NCI-H345 treated with DMSO at 0.1 percent for 48 hours (cell line): Measurements from ENCODE around the gene FOXC1.

Source experiments
- DNase-seq: peaks from one replicate; lab custom pipeline; 2025; ENCODE audit not compliant: unreplicated experiment; lab: John Stamatoyannopoulos, UW

Gene FOXC1

GRCh38 chr6:1640476-1640875 lies 30.8 kb downstream of the FOXC1 start:
- no peak for DNase-seq

- no peak for DNase-seq
Measured at GRCh38 chr6:1641343-1641885, 31.7 kb downstream of the FOXC1 start.

GRCh38 chr6:1643111-1643510 lies 33.4 kb downstream of the FOXC1 start:
- DNase-seq, result no peak

- DNase-seq, result no peak
Measured at GRCh38 chr6:1643830-1644445, 34.2 kb downstream of the FOXC1 start.

- no peak for DNase-seq
Measured at GRCh38 chr6:1644516-1645060, 34.9 kb downstream of the FOXC1 start.

GRCh38 chr6:1645466-1646185 lies 35.9 kb downstream of the FOXC1 start:
- DNase-seq, result no peak

GRCh38 chr6:1651362-1651761 lies 41.6 kb downstream of the FOXC1 start:
- no peak for DNase-seq

- DNase-seq, result no peak
Measured at GRCh38 chr6:1652842-1653241, 43.1 kb downstream of the FOXC1 start.

- no peak for DNase-seq
Measured at GRCh38 chr6:1654054-1654453, 44.3 kb downstream of the FOXC1 start.

GRCh38 chr6:1657116-1657770 lies 47.5 kb downstream of the FOXC1 start:
- DNase-seq, result no peak

GRCh38 chr6:1657771-1658165 lies 48.1 kb downstream of the FOXC1 start:
- no peak for DNase-seq

- no peak for DNase-seq
Measured at GRCh38 chr6:1658212-1659005, 48.7 kb downstream of the FOXC1 start.

- DNase-seq, result no peak
Measured at GRCh38 chr6:1659816-1660215, 50.1 kb downstream of the FOXC1 start.

- DNase-seq, result no peak
Measured at GRCh38 chr6:1662534-1662933, 52.8 kb downstream of the FOXC1 start.
